K562 (cell line): ENCODE data around the gene DCAF8. TPM values are rescaled to one million over a fixed set of nuclear protein-coding genes. Genes with fewer than 3 reads are reported as not detected.

Source experiments
- ATAC-seq: fragments of 200-7000 bp; cut with Tn5 transposase; 3 replicates; pipeline ENCODE4 v1.9.1; 2020; ENCODE audit warnings: moderate library complexity
- BruUV-seq: library from RNA; stranded (reverse); fragments of 400-500 nt; replicated peaks from 2 replicates; lab custom pipeline; 2021; lab: Mats Ljungman, UMichigan
- CTCF ChIA-PET: fragments of 300-600 bp; formaldehyde crosslinking; extraction: SDS; loops from one replicate; lab custom pipeline; 2021; ENCODE audit warnings: low intra/inter-chr PET ratio; lab: Yijun Ruan, JAX
- POLR2A ChIA-PET: fragments of 300-600, 350-650 bp; sonication (Branson Sonifier 250); formaldehyde crosslinking; extraction: SDS; loops from one replicate; lab custom pipeline; 2021; ENCODE audit warnings: antibody characterized with exemption, inconsistent platforms; lab: Yijun Ruan, JAX
- DNase-seq, 4 experiments: peaks; one replicate each; pipeline versions ENCODE4 v3.0.0 to v3.0.0-alpha.2; 2011 to 2018; ENCODE audit warnings: low spot score in 3 of 4, mixed read lengths in 3 of 4; ENCODE audit errors: extremely low read depth in 1 of 4
- FAIRE-seq: peaks from 2 replicates; lab custom pipeline; 2011; peaks lifted over from hg19 to GRCh38; lab: Jason Lieb, UNC
- H2AFZ ChIP-seq: 2 replicates; pipeline ENCODE4 v1.6.0; 2011; ENCODE audit warnings: low read depth, low read length, control low read depth, inconsistent platforms
- H3K27ac ChIP-seq: fragments of 200-600 bp; 3 replicates; pipeline ENCODE4 v1.8.0; 2011; ENCODE audit warnings: low read depth, mild to moderate bottlenecking, control low read depth, inconsistent platforms, low read length, moderate library complexity, mixed read lengths; ENCODE audit errors: extremely low read depth
- H3K27me3 ChIP-seq, 2 experiments: fragments of 300-600 bp in 1 of 2; 2 replicates in 1 of 2; 3 replicates in 1 of 2; pipeline versions ENCODE4 v1.6.0 to v1.8.0; 2011; ENCODE audit warnings: inconsistent platforms in 2 of 2, low read length in 2 of 2, mild to moderate bottlenecking in 1 of 2, mixed read lengths in 1 of 2, moderate library complexity in 1 of 2; ENCODE audit not compliant: control insufficient read depth in 2 of 2, insufficient read depth in 2 of 2
- H3K36me3 ChIP-seq: fragments of 300-600 bp; 3 replicates; pipeline ENCODE4 v1.8.0; 2011; ENCODE audit warnings: mild to moderate bottlenecking, low read length, inconsistent platforms; ENCODE audit not compliant: control insufficient read depth, insufficient read depth
- H3K4me1 ChIP-seq, 2 experiments: fragments of 200-600 bp in 1 of 2; replicated peaks in 1 of 2; 2 replicates in 1 of 2; 3 replicates in 1 of 2; pipeline versions ENCODE4 v1.5.1 to v1.8.0; 2011; ENCODE audit warnings: inconsistent platforms in 2 of 2, low read length in 2 of 2, mild to moderate bottlenecking in 1 of 2, mixed read lengths in 1 of 2, moderate library complexity in 1 of 2; ENCODE audit not compliant: control insufficient read depth in 2 of 2, insufficient read depth in 2 of 2
- H3K4me2 ChIP-seq: 2 replicates; pipeline ENCODE4 v1.6.1; 2011; ENCODE audit warnings: low read length, control low read depth, inconsistent platforms, mixed read lengths; ENCODE audit not compliant: insufficient read depth
- H3K4me3 ChIP-seq: fragments of 200-600 bp; sonication (generic), shearing (Covaris generic); 2 replicates; pipeline ENCODE4 v1.5.1; 2016; ENCODE audit warnings: control low read depth, inconsistent platforms
- H3K79me2 ChIP-seq: fragments of 200-600 bp; 3 replicates; pipeline ENCODE4 v1.8.0; 2011; ENCODE audit warnings: low read length, inconsistent platforms; ENCODE audit not compliant: control insufficient read depth, insufficient read depth
- H3K9ac ChIP-seq, 2 experiments: 2 replicates each; pipeline versions ENCODE4 v1.6.0 to v1.6.1; 2011; ENCODE audit warnings: low read depth in 2 of 2, low read length in 2 of 2, control low read depth in 1 of 2, inconsistent platforms in 1 of 2, mild to moderate bottlenecking in 1 of 2, mixed read lengths in 1 of 2; ENCODE audit not compliant: insufficient read depth in 1 of 2
- H3K9me1 ChIP-seq: one replicate; pipeline ENCODE4 v1.6.0; 2011; ENCODE audit warnings: inconsistent platforms, mild to moderate bottlenecking, low read length, moderate library complexity; ENCODE audit not compliant: control insufficient read depth, insufficient read depth
- H3K9me3 ChIP-seq: replicated peaks from 2 replicates; pipeline ENCODE4 v1.5.1; 2011; ENCODE audit warnings: low read depth, low read length, inconsistent platforms; ENCODE audit not compliant: control insufficient read depth, insufficient read depth
- H4K20me1 ChIP-seq: replicated peaks from 2 replicates; pipeline ENCODE4 v1.6.1; 2011; ENCODE audit warnings: low read length, inconsistent platforms, mixed read lengths; ENCODE audit not compliant: control insufficient read depth, insufficient read depth
- ATF1 ChIP-seq, 2 experiments: fragments of 450-650 bp in 1 of 2; IDR thresholded peaks; 2 replicates each; pipeline ENCODE4 v1.6.1; 2016; ENCODE audit warnings: missing compliant biosample characterization in 1 of 2, missing genetic modification characterization in 1 of 2
- DIDO1 ChIP-seq: fragments of 450-650 bp; IDR thresholded peaks from 2 replicates; pipeline ENCODE4 v1.6.1; 2016; ENCODE audit warnings: low read depth, missing biosample characterization, missing genetic modification characterization
- DMBX1 ChIP-seq: fragments of 250-450 bp; sonication (Bioruptor Pico); IDR thresholded peaks from 2 replicates; pipeline ENCODE4 v1.8.0; 2022; ENCODE audit warnings: inconsistent platforms, mild to moderate bottlenecking, moderate library complexity, borderline replicate concordance
- ELK1 ChIP-seq: sonication (generic); formaldehyde crosslinking; IDR thresholded peaks from 2 replicates; pipeline ENCODE4 v1.8.1; 2022; ENCODE audit warnings: missing genetic modification reagents
- FOSL1 ChIP-seq: fragments of 200-800 bp; sonication (Bioruptor generic); conservative IDR thresholded peaks from 2 replicates; pipeline ENCODE4 v1.6.1; 2016; ENCODE audit warnings: missing genetic modification characterization, missing compliant biosample characterization
- HDAC8 ChIP-seq: fragments of 450-650 bp; IDR thresholded peaks from 2 replicates; pipeline ENCODE4 v1.6.1; 2016; ENCODE audit warnings: mild to moderate bottlenecking, missing genetic modification characterization, moderate library complexity, missing compliant biosample characterization
- HMG20B ChIP-seq: fragments of 250-450 bp; sonication (Bioruptor Pico); IDR thresholded peaks from 2 replicates; pipeline ENCODE4 v1.5.0; 2021; ENCODE audit warnings: mild to moderate bottlenecking
- IRF1 ChIP-seq: sonication (generic); formaldehyde crosslinking; IDR thresholded peaks from 2 replicates; pipeline ENCODE4 v1.8.0; 2022; ENCODE audit warnings: missing genetic modification reagents, mild to moderate bottlenecking, borderline replicate concordance
- KLF6 ChIP-seq: fragments of 250-450 bp; sonication (Bioruptor Pico); IDR thresholded peaks from 2 replicates; pipeline ENCODE4 v1.4.0; 2020; ENCODE audit warnings: mild to moderate bottlenecking, moderate library complexity, borderline replicate concordance
- NR2C1 ChIP-seq, 2 experiments: fragments of 450-650 bp; IDR thresholded peaks; 2 replicates each; pipeline ENCODE4 v1.6.1; 2017; ENCODE audit warnings: mild to moderate bottlenecking in 2 of 2, antibody characterized with exemption in 1 of 2, inconsistent platforms in 1 of 2, missing compliant biosample characterization in 1 of 2, missing genetic modification characterization in 1 of 2
- NRF1 ChIP-seq, 2 experiments: fragments of 450-650 bp; IDR thresholded peaks in 1 of 2; conservative IDR thresholded peaks in 1 of 2; 2 replicates each; pipeline ENCODE4 v1.6.1; 2014; ENCODE audit warnings: mild to moderate bottlenecking in 2 of 2
- SMARCA5 ChIP-seq: fragments of 450-650 bp; IDR thresholded peaks from 2 replicates; pipeline ENCODE4 v1.6.1; 2016
- TFAM ChIP-seq: fragments of 250-450 bp; sonication (Bioruptor Pico); conservative IDR thresholded peaks from 2 replicates; pipeline ENCODE4 v1.5.0; 2021; ENCODE audit warnings: mild to moderate bottlenecking, moderate library complexity
- ZNF23 ChIP-seq: fragments of 250-450 bp; sonication (Bioruptor Pico); IDR thresholded peaks from 2 replicates; pipeline ENCODE4 v1.4.0; 2020; ENCODE audit warnings: mild to moderate bottlenecking
- ZNF583 ChIP-seq: fragments of 250-450 bp; sonication (Bioruptor Pico); IDR thresholded peaks from 2 replicates; pipeline ENCODE4 v1.4.0; 2020
- WGBS: fragments of 100-300 bp; shearing (Covaris generic); methylation state at CpG from one replicate; pipeline ENCODE4 v1.1.6; 2016; ENCODE audit warnings: low coverage, mixed read lengths; ENCODE audit not compliant: insufficient coverage; ENCODE audit errors: missing lambda C conversion rate; 5-methylcytosine and 5-hydroxymethylcytosine counted together
- in situ Hi-C: fragments of 300-500 bp; cut with MboI; formaldehyde crosslinking; loops from 4 replicates; pipeline ENCODE4 v1.15.0; 2018; ENCODE audit warnings: inconsistent platforms, mixed read lengths
- intact Hi-C: fragments of 100-400 bp; cut with micrococcal nuclease; formaldehyde crosslinking; loops from 2 replicates; pipeline ENCODE4 v1.14.2; 2022
- polyA plus RNA-seq, 8 experiments: library from polyadenylated mRNA; depleted of rRNA in 4 of 8; stranded (reverse) in 5 of 8; unstranded in 3 of 8; fragments of >200 nt; fragmentation: Nextera tagmentation in 2 of 8; fragmentation: Illumina TruSeq in 1 of 8; extraction: Ambion mirVana in 2 of 8; extraction: Trizol in 1 of 8; gene quantifications; 2 replicates each; pipeline versions ENCODE4 v1.2.1 to v1.2.3, GENCODE V29; 2011 to 2014; ENCODE audit warnings: inconsistent platforms in 1 of 8, missing spikeins in 1 of 8
- total RNA-seq, 7 experiments: library from RNA; depleted of rRNA in 6 of 7; stranded (reverse); fragments of >200 nt in 6 of 7; fragmentation: Illumina TruSeq in 2 of 7; extraction: Trizol in 2 of 7; gene quantifications; 2 replicates each; pipeline versions ENCODE4 v1.2.1 to v1.2.3, GENCODE V29; 2011 to 2021; ENCODE audit warnings: low replicate concordance in 1 of 7
- TF ChIP-seq, protein P1 (sequence below): fragments of 250-450 bp; sonication (Bioruptor Pico); IDR thresholded peaks from 2 replicates; pipeline ENCODE4 v1.4.0; 2020; ENCODE audit warnings: borderline replicate concordance

Gene DCAF8
- total and polyA plus RNA-seq, 9 of the 15 experiments (the other 6 are each of a cell fraction or from before 2014, with no cell fraction given) = 11.6 to 149 (median 81.3) TPM

GRCh38 chr1:160284782-160285344, 22.5 kb upstream of the DCAF8 start, which contains the start of gene PEX19:
Gene PEX19 (minus strand): TSS chr1:160285133. CDS start chr1:160285124, 9 bp downstream.
- BruUV-seq = no TSS peak
- in situ Hi-C loops = no loop called here
- ATAC-seq = peak; percentile 99
- TF ChIP-seq ELK1 (no peak), FOSL1 (tag) (no peak), TFAM (CRISPR knock-in tag) (no peak), HMG20B (CRISPR knock-in tag) (no peak), NR2C1 (IDR thresholded peaks at IDR 0.05) (no peak), NR2C1 (tag; IDR thresholded peaks at IDR 0.05) (no peak), NRF1 (conservative IDR thresholded peaks at IDR 0.05 in 1 of 2, IDR thresholded peaks at IDR 0.05 in 1 of 2) (no peak), ZNF23 (no peak), IRF1 (CRISPR knock-in tag) (no peak), ATF1 (CRISPR knock-in tag; IDR thresholded peaks at IDR 0.05) (no peak), ATF1 (tag; IDR thresholded peaks at IDR 0.05) (no peak; the same call in 1 of the 2 replicates), DMBX1 (CRISPR knock-in tag) (no peak), HDAC8 (tag) (no peak), DIDO1 (tag) (peak; percentile 67), ZNF583 (CRISPR knock-in tag) (no peak), KLF6 (CRISPR knock-in tag) (no peak), SMARCA5 (no peak)
- TF ChIP-seq, protein P1, sequence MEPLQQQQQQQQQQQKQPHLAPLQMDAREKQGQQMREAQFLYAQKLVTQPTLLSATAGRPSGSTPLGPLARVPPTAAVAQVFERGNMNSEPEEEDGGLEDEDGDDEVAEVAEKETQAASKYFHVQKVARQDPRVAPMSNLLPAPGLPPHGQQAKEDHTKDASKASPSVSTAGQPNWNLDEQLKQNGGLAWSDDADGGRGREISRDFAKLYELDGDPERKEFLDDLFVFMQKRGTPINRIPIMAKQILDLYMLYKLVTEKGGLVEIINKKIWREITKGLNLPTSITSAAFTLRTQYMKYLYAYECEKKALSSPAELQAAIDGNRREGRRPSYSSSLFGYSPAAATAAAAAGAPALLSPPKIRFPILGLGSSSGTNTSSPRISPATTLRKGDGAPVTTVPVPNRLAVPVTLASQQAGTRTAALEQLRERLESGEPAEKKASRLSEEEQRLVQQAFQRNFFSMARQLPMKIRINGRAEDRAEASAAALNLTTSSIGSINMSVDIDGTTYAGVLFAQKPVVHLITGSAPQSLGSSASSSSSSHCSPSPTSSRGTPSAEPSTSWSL (CRISPR knock-in tag) = no peak

More at GRCh38 chr1:160284782-160285344, 22.5 kb upstream of the DCAF8 start, which contains the start of gene PEX19:
- ChIA-PET POLR2A (interaction anchor here (0.6 to 2.4 kb wide), 18 partner anchors 8 to 109 kb away, joined by 3 to 19 read pairs (median 4); partner anchors contain the start of gene DCAF8), CTCF (no interaction called here)
- H3K27ac ChIP-seq = peak within 1 kb of the TSS; percentile 72
- peak within 1 kb of the TSS; percentile 91 for H2AFZ ChIP-seq
- DNase-seq (peak; percentile 95 to 98 (median 96)), FAIRE-seq (peak; percentile 99)
- peaks cover 5 to 14% of the 10 kb centered on the region in 2 experiments; a peak in 4 of 5 replicates for H3K4me1 ChIP-seq
- H3K27me3 ChIP-seq = no peaks in the 10 kb centered on the region
- peak within 1 kb of the TSS; percentile 97 for H3K4me2 ChIP-seq
- peaks cover 17% of the 10 kb centered on the region for H3K79me2 ChIP-seq
- WGBS = under 1% methylated on average over 27 of the region's 27 CpGs
- H3K9me3 ChIP-seq = no peaks in the 10 kb centered on the region
- peak within 1 kb of the TSS; percentile 74 for H3K4me3 ChIP-seq
- no peaks in the 10 kb centered on the region for H3K9me1 ChIP-seq
- intact Hi-C loops = loop anchor here (5.0 kb wide), 1 partner anchor 92 kb away; no protein-coding TSS in a partner anchor
- H3K36me3 ChIP-seq = peaks cover 48% of the 10 kb centered on the region
- no peaks in the 10 kb centered on the region for H4K20me1 ChIP-seq
- H3K9ac ChIP-seq = peak within 1 kb of the TSS; percentile 86 to 99
